Fibroblast of lung (primary cell): ENCODE data around the gene SPHK1. TPM values are rescaled to one million over a fixed set of nuclear protein-coding genes. Genes with fewer than 3 reads are reported as not detected.
"Not testable (repeated sequence)": the region's sequence is repeated elsewhere in the genome, so short reads cannot be mapped to it uniquely, and the experiment has no call there.

Experiments used
- DNase-seq, 2 donors: peaks; one replicate each; pipeline versions ENCODE4 v3.0.0 to v3.0.0-alpha.2; 2010; ENCODE audit warnings: low read depth in 2 of 2
- H2AFZ ChIP-seq: 2 replicates; pipeline ENCODE4 v1.5.1; 2012; ENCODE audit warnings: low read length, control low read depth, inconsistent platforms
- H3K27ac ChIP-seq: 2 replicates; pipeline ENCODE4 v1.5.1; 2011; ENCODE audit warnings: low read length, control low read depth; ENCODE audit not compliant: insufficient read depth
- H3K27me3 ChIP-seq: 2 replicates; pipeline ENCODE4 v1.5.1; 2011; ENCODE audit warnings: mild to moderate bottlenecking, low read length; ENCODE audit not compliant: control insufficient read depth, insufficient read depth
- H3K36me3 ChIP-seq: 2 replicates; pipeline ENCODE4 v1.5.1; 2011; ENCODE audit warnings: low read length; ENCODE audit not compliant: control insufficient read depth, insufficient read depth
- H3K4me1 ChIP-seq: 2 replicates; pipeline ENCODE4 v1.5.1; 2011; ENCODE audit warnings: low read length; ENCODE audit not compliant: control insufficient read depth, insufficient read depth; ENCODE audit errors: extremely low read depth
- H3K4me2 ChIP-seq: 2 replicates; pipeline ENCODE4 v1.5.1; 2011; ENCODE audit warnings: low read length, control low read depth; ENCODE audit not compliant: insufficient read depth; ENCODE audit errors: extremely low read depth
- H3K4me3 ChIP-seq, 4 experiments: fragments of 200-600 bp in 1 of 4; sonication (generic) in 1 of 4; replicated peaks in 1 of 4; 2 replicates each; pipeline ENCODE4 v1.5.1; 2011 to 2016; ENCODE audit warnings: low read length in 4 of 4, low read depth in 3 of 4, mild to moderate bottlenecking in 3 of 4, control low read depth in 2 of 4, inconsistent platforms in 1 of 4, mixed read lengths in 1 of 4; ENCODE audit not compliant: insufficient read depth in 1 of 4; ENCODE audit errors: control extremely low read depth in 1 of 4
- H3K79me2 ChIP-seq: 2 replicates; pipeline ENCODE4 v1.5.1; 2012; ENCODE audit warnings: mild to moderate bottlenecking, low read length, inconsistent platforms; ENCODE audit not compliant: control insufficient read depth, insufficient read depth
- H3K9ac ChIP-seq: 2 replicates; pipeline ENCODE4 v1.5.1; 2011; ENCODE audit warnings: mild to moderate bottlenecking, low read length, control low read depth; ENCODE audit not compliant: insufficient read depth
- H3K9me3 ChIP-seq: 2 replicates; pipeline ENCODE4 v1.5.1; 2012; ENCODE audit warnings: low read depth, low read length; ENCODE audit not compliant: control insufficient read depth, insufficient read depth
- H4K20me1 ChIP-seq: 2 replicates; pipeline ENCODE4 v1.5.1; 2011; ENCODE audit warnings: low read length; ENCODE audit not compliant: control insufficient read depth, insufficient read depth; ENCODE audit errors: extremely low read depth
- CTCF ChIP-seq, 2 donors: IDR thresholded peaks in 1 of 2; conservative IDR thresholded peaks in 1 of 2; 1 replicate in 1 of 2; 2 replicates in 1 of 2; pipeline ENCODE4 v1.5.1; 2011 to 2012; ENCODE audit warnings: low read length in 2 of 2, control low read depth in 1 of 2, inconsistent platforms in 1 of 2, low read depth in 1 of 2, mild to moderate bottlenecking in 1 of 2
- EZH2 ChIP-seq: IDR thresholded peaks from 2 replicates; pipeline ENCODE4 v1.5.1; 2012; ENCODE audit warnings: low read length, control low read depth, mild to moderate bottlenecking; ENCODE audit errors: missing control alignments
- polyA plus RNA-seq, 2 donors: library from polyadenylated mRNA; depleted of rRNA in 1 of 2; stranded (reverse) in 1 of 2; unstranded in 1 of 2; fragments of >200 nt; gene quantifications; 2 replicates each; pipeline ENCODE4 v1.2.1, GENCODE V29; 2011 to 2012; ENCODE audit warnings: missing spikeins in 1 of 2
- total RNA-seq: library from RNA; depleted of rRNA; stranded (reverse); fragments of >200 nt; gene quantifications from 2 replicates; pipeline ENCODE4 v1.2.1, GENCODE V29; 2014

SPHK1 gene
- total and polyA plus RNA-seq, 2 donors (not counting 1 experiment from before 2014, with no cell fraction given) = 5.0 to 9.4 TPM

- no peak for DNase-seq
- Histone ChIP-seq H3K4me3 (no peak overlapping the region), H3K27ac (no peak overlapping the region), H3K27me3 (no peaks in the 10 kb centered on the region), H3K9me3 (no peaks in the 10 kb centered on the region), H4K20me1 (no peaks in the 10 kb centered on the region), H3K4me1 (no peaks in the 10 kb centered on the region), H3K36me3 (peaks cover 2% of the 10 kb centered on the region), H2AFZ (no peak overlapping the region), H3K79me2 (no peaks in the 10 kb centered on the region), H3K9ac (no peak overlapping the region), H3K4me2 (no peak overlapping the region)
- TF ChIP-seq CTCF (conservative IDR thresholded peaks at IDR 0.05 in 1 of 2, IDR thresholded peaks at IDR 0.05 in 1 of 2; ENCODE audit: low read depth in 1 of 2, low read length in 2 of 2) (no peak), EZH2 (no peak)
Measured at GRCh38 chr17:76343106-76343505, 41.3 kb upstream of the SPHK1 start.

GRCh38 chr17:76345377-76345974, 38.9 kb upstream of the SPHK1 start:
- Histone ChIP-seq H3K4me3 (no peak overlapping the region), H3K27ac (no peak overlapping the region), H3K36me3 (peaks cover 2% of the 10 kb centered on the region), H3K4me2 (no peak overlapping the region), H3K4me1 (no peaks in the 10 kb centered on the region), H2AFZ (no peak overlapping the region), H4K20me1 (no peaks in the 10 kb centered on the region), H3K79me2 (peaks cover 3% of the 10 kb centered on the region), H3K27me3 (no peaks in the 10 kb centered on the region), H3K9ac (no peak overlapping the region), H3K9me3 (no peaks in the 10 kb centered on the region)
- peak in 1 of 2 donors; percentile 68 for DNase-seq
- no peak for TF ChIP-seq CTCF (conservative IDR thresholded peaks at IDR 0.05 in 1 of 2, IDR thresholded peaks at IDR 0.05 in 1 of 2; ENCODE audit: low read depth in 1 of 2, low read length in 2 of 2)
- TF ChIP-seq EZH2 = no peak

GRCh38 chr17:76346936-76347335, 37.5 kb upstream of the SPHK1 start:
- H3K27me3 ChIP-seq, DNase-seq, H3K79me2 ChIP-seq, H3K9ac ChIP-seq, H4K20me1 ChIP-seq, H2AFZ ChIP-seq, H3K27ac ChIP-seq, H3K9me3 ChIP-seq, H3K4me2 ChIP-seq, H3K36me3 ChIP-seq, H3K4me1 ChIP-seq, H3K4me3 ChIP-seq: not testable (repeated sequence)
